HepG2 (cell line): ENCODE results near the gene GBE1. TPM values are rescaled to one million over a fixed set of nuclear protein-coding genes. Genes with fewer than 3 reads are reported as not detected.

Source experiments
- ATAC-seq: fragments of 200-7000 bp; cut with Tn5 transposase; 3 replicates; pipeline ENCODE4 v1.9.1; 2020; ENCODE audit warnings: mild to moderate bottlenecking, moderate library complexity
- BruUV-seq: library from RNA; stranded (reverse); fragments of 400-500 nt; replicated peaks from 2 replicates; lab custom pipeline; 2021; lab: Mats Ljungman, UMichigan
- CTCF ChIA-PET: fragments of 300-600 bp; formaldehyde crosslinking; extraction: SDS; loops from one replicate; lab custom pipeline; 2021; ENCODE audit warnings: low total read pairs, inconsistent platforms, low intra/inter-chr PET ratio; lab: Yijun Ruan, JAX
- POLR2A ChIA-PET: fragments of 350-600 bp; sonication (Branson Sonifier 250); formaldehyde crosslinking; loops from one replicate; lab custom pipeline; 2020; ENCODE audit warnings: antibody characterized with exemption, inconsistent platforms; lab: Yijun Ruan, JAX
- DNase-seq: peaks from one replicate; pipeline ENCODE4 v3.0.0-alpha.2; 2015; ENCODE audit warnings: low spot score
- FAIRE-seq: peaks from 3 replicates; lab custom pipeline; 2011; peaks lifted over from hg19 to GRCh38; lab: Jason Lieb, UNC
- H2AFZ ChIP-seq: one replicate; pipeline ENCODE4 v1.6.1; 2011; ENCODE audit warnings: low read length, inconsistent platforms
- H3K27ac ChIP-seq: fragments of 300-600 bp; 3 replicates; pipeline ENCODE4 v1.8.0; 2011; ENCODE audit warnings: mixed run types, mild to moderate bottlenecking, mixed read lengths, low read length, inconsistent platforms; ENCODE audit not compliant: insufficient read depth; ENCODE audit errors: extremely low read length
- H3K27me3 ChIP-seq, 2 experiments: fragments of 200-600 bp in 1 of 2; 2 replicates in 1 of 2; 3 replicates in 1 of 2; pipeline versions ENCODE4 v1.6.0 to v1.8.0; 2011; ENCODE audit warnings: low read length in 2 of 2, mild to moderate bottlenecking in 2 of 2, moderate library complexity in 2 of 2, inconsistent platforms in 1 of 2; ENCODE audit not compliant: insufficient read depth in 2 of 2, control insufficient read depth in 1 of 2
- H3K36me3 ChIP-seq, 2 experiments: fragments of 200-600 bp in 1 of 2; replicated peaks in 1 of 2; 2 replicates in 1 of 2; 3 replicates in 1 of 2; pipeline versions ENCODE4 v1.5.1 to v1.8.0; 2011; ENCODE audit warnings: low read length in 2 of 2, inconsistent platforms in 1 of 2; ENCODE audit not compliant: insufficient read depth in 2 of 2, control insufficient read depth in 1 of 2
- H3K4me1 ChIP-seq: 2 replicates; pipeline ENCODE4 v1.5.1; 2012; ENCODE audit warnings: low read length, inconsistent platforms; ENCODE audit not compliant: insufficient read depth
- H3K4me2 ChIP-seq: 2 replicates; pipeline ENCODE4 v1.6.0; 2011; ENCODE audit warnings: low read depth, low read length, inconsistent platforms
- H3K4me3 ChIP-seq, 3 experiments: fragments of 200-600 bp in 1 of 3; sonication (generic), shearing (Covaris generic) in 1 of 3; replicated peaks in 1 of 3; 2 replicates each; pipeline ENCODE4 v1.5.1; 2011 to 2016; ENCODE audit warnings: low read length in 3 of 3, inconsistent platforms in 2 of 3, low read depth in 2 of 3, mild to moderate bottlenecking in 2 of 3, control low read depth in 1 of 3, mixed read lengths in 1 of 3; ENCODE audit not compliant: insufficient read depth in 1 of 3
- H3K79me2 ChIP-seq: one replicate; pipeline ENCODE4 v1.6.1; 2011; ENCODE audit warnings: low read length, inconsistent platforms; ENCODE audit not compliant: insufficient read depth
- H3K9ac ChIP-seq: 2 replicates; pipeline ENCODE4 v1.6.0; 2011; ENCODE audit warnings: mild to moderate bottlenecking, low read depth, low read length, inconsistent platforms; ENCODE audit not compliant: insufficient read depth
- H3K9me3 ChIP-seq: 2 replicates; pipeline ENCODE4 v1.5.1; 2012; ENCODE audit warnings: mild to moderate bottlenecking, low read length
- H4K20me1 ChIP-seq: 2 replicates; pipeline ENCODE4 v1.6.0; 2011; ENCODE audit warnings: inconsistent platforms, mild to moderate bottlenecking, low read length, moderate library complexity; ENCODE audit not compliant: insufficient read depth
- HNRNPL ChIP-seq: fragments of 200-400 bp; formaldehyde crosslinking; IDR thresholded peaks from 2 replicates; pipeline ENCODE4 v1.6.1; 2017; ENCODE audit warnings: mild to moderate bottlenecking, low read depth, low read length
- SCMH1 ChIP-seq: sonication (generic); formaldehyde crosslinking; IDR thresholded peaks from 2 replicates; pipeline ENCODE4 v1.9.0; 2021; ENCODE audit warnings: missing genetic modification reagents, mild to moderate bottlenecking, borderline replicate concordance
- SIN3A ChIP-seq: IDR thresholded peaks from 2 replicates; pipeline ENCODE4 v1.6.1; 2011; ENCODE audit warnings: low read depth, mild to moderate bottlenecking, control low read depth, low read length, borderline replicate concordance
- ZNF543 ChIP-seq: sonication (generic); formaldehyde crosslinking; IDR thresholded peaks from 2 replicates; pipeline ENCODE4 v1.4.0; 2020; ENCODE audit warnings: mild to moderate bottlenecking, missing genetic modification reagents
- WGBS: methylation state at CpG from one replicate; pipeline ENCODE4 v1.1.6; 2017; ENCODE audit warnings: low lambda C conversion rate; 5-methylcytosine and 5-hydroxymethylcytosine counted together
- in situ Hi-C: cut with HindIII; loops from 2 replicates; pipeline ENCODE4 v1.10.0; 2017; ENCODE audit warnings: low pct_unique_long_range_greater_than_20kb; ENCODE audit not compliant: extremely low pct_ligation_motif_present
- intact Hi-C: fragments of 100-400 bp; cut with micrococcal nuclease; formaldehyde crosslinking; loops from one replicate; pipeline ENCODE4 v1.10.0; 2022; ENCODE audit not compliant: unreplicated experiment
- polyA plus RNA-seq, 8 experiments: library from polyadenylated mRNA; depleted of rRNA in 3 of 8; stranded (reverse) in 7 of 8; unstranded in 1 of 8; fragments of >200 nt; fragmentation: Illumina TruSeq in 4 of 8; extraction: Trizol in 4 of 8; gene quantifications; 2 replicates each; pipeline versions ENCODE4 v1.2.1 to v1.2.3, GENCODE V29; 2011 to 2016; ENCODE audit warnings: low read depth in 4 of 8, missing spikeins in 1 of 8, mixed read lengths in 1 of 8; ENCODE audit not compliant: insufficient read depth in 1 of 8
- total RNA-seq, 5 experiments: library from RNA; depleted of rRNA; stranded (reverse); fragments of >200 nt; fragmentation: Illumina TruSeq; extraction: Trizol; gene quantifications; 2 replicates each; pipeline ENCODE4 v1.2.3, GENCODE V29; 2016; ENCODE audit warnings: low read depth in 1 of 5
- TF ChIP-seq, protein P1 (sequence below): IDR thresholded peaks from 2 replicates; pipeline ENCODE4 v1.6.1; 2016; ENCODE audit warnings: missing biosample characterization, missing genetic modification reagents, low read depth
- TF ChIP-seq, protein P2 (sequence below): sonication (generic); formaldehyde crosslinking; IDR thresholded peaks from 2 replicates; pipeline ENCODE4 v1.4.0; 2020; ENCODE audit warnings: missing genetic modification reagents

The GBE1 gene
- total and polyA plus RNA-seq, 2 of the 13 experiments (the other 11 are each of a cell fraction or from before 2014, with no cell fraction given) = 22.9 to 36.1 TPM

DNA sequence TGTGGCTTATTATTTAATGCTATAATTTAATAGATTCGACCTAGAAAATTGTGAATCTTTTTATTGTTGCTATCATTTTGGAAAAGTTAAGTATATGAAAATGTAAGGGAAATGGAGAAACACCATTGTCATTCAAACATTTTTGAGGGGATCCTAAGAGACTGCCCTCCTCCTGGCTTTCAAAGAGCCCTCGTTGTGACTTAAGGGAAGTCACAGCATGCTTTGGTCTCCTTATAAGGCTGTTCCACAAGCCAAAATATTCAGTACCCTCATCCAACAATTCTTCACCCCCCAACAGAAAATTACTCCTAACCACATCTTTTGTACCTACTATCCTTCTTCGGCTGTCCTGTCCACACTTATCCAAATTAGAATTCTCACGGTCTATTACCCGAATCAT lies 140.2 kb downstream of the GBE1 start:
- intact Hi-C loops = no loop called here
- H3K4me3 ChIP-seq = no peak overlapping the region
- no peak for DNase-seq
- H3K36me3 ChIP-seq = no peaks in the 10 kb centered on the region
- no peak overlapping the region for H3K9ac ChIP-seq
- no peaks in the 10 kb centered on the region; a peak in 1 of 5 replicates for H3K27me3 ChIP-seq
- H4K20me1 ChIP-seq = no peaks in the 10 kb centered on the region
- BruUV-seq = no TSS peak
- 88% methylated on average over 5 of the region's 5 CpGs for WGBS
- H3K27ac ChIP-seq = no peak overlapping the region
- ChIA-PET POLR2A (no interaction called here), CTCF (no interaction called here)
- TF ChIP-seq, protein P1, sequence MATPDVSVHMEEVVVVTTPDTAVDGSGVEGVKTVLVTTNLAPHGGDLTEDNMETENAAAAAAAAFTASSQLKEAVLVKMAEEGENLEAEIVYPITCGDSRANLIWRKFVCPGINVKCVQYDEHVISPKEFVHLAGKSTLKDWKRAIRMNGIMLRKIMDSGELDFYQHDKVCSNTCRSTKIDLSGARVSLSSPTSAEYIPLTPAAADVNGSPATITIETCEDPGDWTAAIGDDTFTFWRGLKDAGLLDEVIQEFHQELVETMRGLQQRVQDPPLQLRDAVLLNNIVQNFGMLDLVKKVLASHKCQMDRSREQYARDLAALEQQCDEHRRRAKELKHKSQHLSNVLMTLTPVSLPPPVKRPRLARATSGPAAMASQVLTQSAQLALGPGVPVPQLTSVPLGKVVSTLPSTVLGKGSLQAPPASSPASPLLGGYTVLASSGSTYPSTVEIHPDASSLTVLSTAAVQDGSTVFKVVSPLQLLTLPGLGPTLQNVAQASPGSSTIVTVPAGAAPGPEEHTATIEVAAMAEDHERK (CRISPR knock-in tag) = no peak
- TF ChIP-seq SIN3A (no peak), HNRNPL (no peak), ZNF543 (no peak), SCMH1 (CRISPR knock-in tag) (no peak)
- TF ChIP-seq, protein P2, sequence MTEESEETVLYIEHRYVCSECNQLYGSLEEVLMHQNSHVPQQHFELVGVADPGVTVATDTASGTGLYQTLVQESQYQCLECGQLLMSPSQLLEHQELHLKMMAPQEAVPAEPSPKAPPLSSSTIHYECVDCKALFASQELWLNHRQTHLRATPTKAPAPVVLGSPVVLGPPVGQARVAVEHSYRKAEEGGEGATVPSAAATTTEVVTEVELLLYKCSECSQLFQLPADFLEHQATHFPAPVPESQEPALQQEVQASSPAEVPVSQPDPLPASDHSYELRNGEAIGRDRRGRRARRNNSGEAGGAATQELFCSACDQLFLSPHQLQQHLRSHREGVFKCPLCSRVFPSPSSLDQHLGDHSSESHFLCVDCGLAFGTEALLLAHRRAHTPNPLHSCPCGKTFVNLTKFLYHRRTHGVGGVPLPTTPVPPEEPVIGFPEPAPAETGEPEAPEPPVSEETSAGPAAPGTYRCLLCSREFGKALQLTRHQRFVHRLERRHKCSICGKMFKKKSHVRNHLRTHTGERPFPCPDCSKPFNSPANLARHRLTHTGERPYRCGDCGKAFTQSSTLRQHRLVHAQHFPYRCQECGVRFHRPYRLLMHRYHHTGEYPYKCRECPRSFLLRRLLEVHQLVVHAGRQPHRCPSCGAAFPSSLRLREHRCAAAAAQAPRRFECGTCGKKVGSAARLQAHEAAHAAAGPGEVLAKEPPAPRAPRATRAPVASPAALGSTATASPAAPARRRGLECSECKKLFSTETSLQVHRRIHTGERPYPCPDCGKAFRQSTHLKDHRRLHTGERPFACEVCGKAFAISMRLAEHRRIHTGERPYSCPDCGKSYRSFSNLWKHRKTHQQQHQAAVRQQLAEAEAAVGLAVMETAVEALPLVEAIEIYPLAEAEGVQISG (CRISPR knock-in tag) = no peak
- no peak overlapping the region for H3K4me2 ChIP-seq
- no peak for FAIRE-seq
- no peak for ATAC-seq
- H3K79me2 ChIP-seq = no peaks in the 10 kb centered on the region
- in situ Hi-C loops = no loop called here
- no peak overlapping the region for H2AFZ ChIP-seq
- H3K9me3 ChIP-seq = no peaks in the 10 kb centered on the region
- no peaks in the 10 kb centered on the region for H3K4me1 ChIP-seq
